Mesothelial cell of epicardium (in vitro differentiated cells): ENCODE results near the gene LYZL2. TPM values are rescaled to one million over a fixed set of nuclear protein-coding genes. Genes with fewer than 3 reads are reported as not detected.

ENCODE experiments used
- DNase-seq, 2 experiments: peaks; one replicate each; pipeline ENCODE4 v3.0.0; 2021; ENCODE audit warnings: low spot score in 2 of 2; ENCODE audit not compliant: unreplicated experiment in 2 of 2
- H3K27ac Mint-ChIP-seq: 2 replicates; pipeline ENCODE4 v1.8.0; 2021; ENCODE audit warnings: mixed read lengths
- H3K27me3 Mint-ChIP-seq: 2 replicates; pipeline ENCODE4 v1.8.0; 2021; ENCODE audit warnings: low read depth, mixed read lengths
- H3K36me3 Mint-ChIP-seq: 2 replicates; pipeline ENCODE4 v1.8.0; 2021; ENCODE audit warnings: mixed read lengths
- H3K4me1 Mint-ChIP-seq: 2 replicates; pipeline ENCODE4 v1.8.0; 2021; ENCODE audit warnings: mixed read lengths
- H3K4me3 Mint-ChIP-seq: 2 replicates; pipeline ENCODE4 v1.8.0; 2021; ENCODE audit warnings: mild to moderate bottlenecking, moderate library complexity, mixed read lengths
- H3K9me3 Mint-ChIP-seq: 2 replicates; pipeline ENCODE4 v1.8.0; 2021; ENCODE audit warnings: mixed read lengths
- total RNA-seq: library from RNA; stranded (reverse); gene quantifications from 3 replicates; pipeline ENCODE4 v1.2.1, GENCODE V29; 2021
- TF ChIP-seq, protein P1 (sequence below): fragments of 200-600 bp; sonication (generic); IDR thresholded peaks from one replicate; pipeline ENCODE4 v1.5.0; 2021; ENCODE audit warnings: antibody characterized with exemption; ENCODE audit not compliant: unreplicated experiment

The LYZL2 gene
- total RNA-seq, 1 donor from 2014 or later: not detected

DNA sequence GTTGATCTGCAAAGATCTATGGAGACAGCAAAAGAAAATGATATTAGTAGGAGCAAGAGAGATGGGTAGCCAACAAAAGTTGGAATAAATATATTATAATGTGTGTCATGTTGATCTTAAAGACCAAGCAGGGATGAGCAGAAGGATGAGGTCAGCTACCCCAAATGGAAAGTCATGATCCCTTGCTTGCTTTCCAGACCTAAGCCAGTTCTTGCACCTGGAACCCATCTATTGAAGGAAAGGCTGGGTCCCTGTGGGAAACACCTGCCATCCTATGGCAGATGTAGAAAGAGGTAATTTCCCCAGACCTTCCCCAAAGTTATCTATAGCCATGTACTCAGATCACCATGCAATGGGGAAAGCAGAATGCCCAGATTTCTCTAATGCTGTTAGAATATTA is 52.5 kb downstream of the LYZL2 start:
- DNase-seq: no peak
- Mint-ChIP-seq H3K27me3 (peaks cover 5% of the 10 kb centered on the region), H3K4me1 (peaks cover 10% of the 10 kb centered on the region), H3K4me3 (no peak overlapping the region), H3K27ac (no peak overlapping the region), H3K36me3 (no peaks in the 10 kb centered on the region), H3K9me3 (no peaks in the 10 kb centered on the region)
- TF ChIP-seq, protein P1, sequence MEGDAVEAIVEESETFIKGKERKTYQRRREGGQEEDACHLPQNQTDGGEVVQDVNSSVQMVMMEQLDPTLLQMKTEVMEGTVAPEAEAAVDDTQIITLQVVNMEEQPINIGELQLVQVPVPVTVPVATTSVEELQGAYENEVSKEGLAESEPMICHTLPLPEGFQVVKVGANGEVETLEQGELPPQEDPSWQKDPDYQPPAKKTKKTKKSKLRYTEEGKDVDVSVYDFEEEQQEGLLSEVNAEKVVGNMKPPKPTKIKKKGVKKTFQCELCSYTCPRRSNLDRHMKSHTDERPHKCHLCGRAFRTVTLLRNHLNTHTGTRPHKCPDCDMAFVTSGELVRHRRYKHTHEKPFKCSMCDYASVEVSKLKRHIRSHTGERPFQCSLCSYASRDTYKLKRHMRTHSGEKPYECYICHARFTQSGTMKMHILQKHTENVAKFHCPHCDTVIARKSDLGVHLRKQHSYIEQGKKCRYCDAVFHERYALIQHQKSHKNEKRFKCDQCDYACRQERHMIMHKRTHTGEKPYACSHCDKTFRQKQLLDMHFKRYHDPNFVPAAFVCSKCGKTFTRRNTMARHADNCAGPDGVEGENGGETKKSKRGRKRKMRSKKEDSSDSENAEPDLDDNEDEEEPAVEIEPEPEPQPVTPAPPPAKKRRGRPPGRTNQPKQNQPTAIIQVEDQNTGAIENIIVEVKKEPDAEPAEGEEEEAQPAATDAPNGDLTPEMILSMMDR: no peak

DNA sequence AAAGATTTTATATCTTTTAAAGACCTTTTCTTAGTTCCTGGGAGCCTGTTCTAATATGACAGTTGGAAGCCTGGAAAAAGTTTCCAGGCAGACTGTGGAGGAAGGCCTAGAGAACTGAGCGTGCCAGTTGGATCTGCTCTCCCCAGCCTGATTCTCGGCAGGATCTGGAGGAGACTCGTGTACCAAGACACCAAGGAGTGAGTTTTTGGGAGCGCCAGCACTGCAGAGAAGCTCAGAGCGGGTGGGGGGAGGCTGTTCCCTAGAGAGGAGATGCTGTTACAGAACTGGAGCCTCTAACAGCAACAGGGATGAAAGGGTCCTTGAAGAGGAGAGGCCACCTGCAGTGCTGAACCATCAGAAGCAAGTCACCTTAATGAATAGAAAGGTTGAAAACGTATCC is 52.9 kb downstream of the LYZL2 start:
- Mint-ChIP-seq H3K36me3 (no peaks in the 10 kb centered on the region), H3K4me3 (no peak overlapping the region), H3K9me3 (no peaks in the 10 kb centered on the region), H3K4me1 (peaks cover 10% of the 10 kb centered on the region), H3K27ac (no peak overlapping the region), H3K27me3 (peaks cover 5% of the 10 kb centered on the region)
- TF ChIP-seq, protein P1: no peak
- DNase-seq: no peak

DNA sequence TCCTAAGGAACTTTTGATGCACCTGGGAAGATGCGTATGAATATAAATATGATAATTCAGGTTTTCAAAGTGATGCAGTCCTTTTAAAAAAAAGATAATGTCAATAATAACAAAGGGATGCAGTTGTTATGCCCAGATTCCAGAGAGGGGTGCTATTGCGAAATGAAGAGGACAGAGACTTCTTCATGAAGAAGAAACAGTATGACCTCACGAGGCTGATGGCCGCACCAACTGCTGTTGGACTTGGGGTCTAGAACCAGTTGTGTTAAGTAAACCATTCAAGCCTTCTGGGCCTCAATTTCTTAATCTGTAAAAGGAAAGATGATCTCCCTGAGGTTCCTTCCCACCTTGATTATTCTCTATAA is 55.1 kb downstream of the LYZL2 start:
- Mint-ChIP-seq H3K9me3 (peaks cover 14% of the 10 kb centered on the region), H3K27me3 (peaks cover 2% of the 10 kb centered on the region), H3K4me3 (no peak overlapping the region), H3K36me3 (no peaks in the 10 kb centered on the region), H3K27ac (no peak overlapping the region), H3K4me1 (peaks cover 5% of the 10 kb centered on the region)
- DNase-seq: no peak
- TF ChIP-seq, protein P1: no peak

DNA sequence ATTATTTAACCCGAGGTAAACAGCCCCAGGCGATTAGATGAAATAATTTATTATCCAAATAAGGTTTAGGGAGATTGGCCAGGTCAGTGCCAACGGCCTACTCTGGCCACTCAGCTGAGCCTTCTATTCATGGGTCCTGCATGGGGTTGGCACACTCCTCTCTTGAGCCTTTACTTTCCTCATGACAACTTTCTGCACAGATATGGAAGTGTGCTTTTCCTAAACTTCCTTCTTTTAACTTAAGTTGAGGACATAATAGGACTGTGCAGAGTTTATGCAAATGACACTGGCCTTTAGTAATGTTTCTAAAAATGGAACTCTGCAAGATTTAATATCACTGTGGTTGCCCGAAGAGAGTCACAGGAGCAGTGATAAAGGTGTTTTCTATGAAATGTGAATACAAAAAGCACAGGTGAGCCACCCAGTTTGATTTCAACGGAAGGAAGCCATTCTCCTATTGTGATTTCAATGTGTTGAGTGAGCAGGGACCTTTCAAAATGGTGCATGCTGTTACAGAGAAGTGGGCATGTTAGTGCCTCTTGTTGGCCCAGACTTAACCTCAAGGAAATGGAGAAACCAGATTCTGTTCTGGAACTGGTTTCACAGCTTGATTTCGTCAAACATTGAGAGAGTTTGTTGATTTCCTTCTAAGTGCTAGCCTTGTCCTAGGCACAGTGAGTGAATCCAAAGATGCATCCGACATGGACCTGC is 55.7 kb downstream of the LYZL2 start:
- DNase-seq: no peak
- Mint-ChIP-seq H3K27ac (no peak overlapping the region), H3K4me1 (no peaks in the 10 kb centered on the region), H3K4me3 (no peak overlapping the region), H3K9me3 (peaks cover 14% of the 10 kb centered on the region), H3K36me3 (no peaks in the 10 kb centered on the region), H3K27me3 (peaks cover 2% of the 10 kb centered on the region)
- TF ChIP-seq, protein P1: no peak

DNA sequence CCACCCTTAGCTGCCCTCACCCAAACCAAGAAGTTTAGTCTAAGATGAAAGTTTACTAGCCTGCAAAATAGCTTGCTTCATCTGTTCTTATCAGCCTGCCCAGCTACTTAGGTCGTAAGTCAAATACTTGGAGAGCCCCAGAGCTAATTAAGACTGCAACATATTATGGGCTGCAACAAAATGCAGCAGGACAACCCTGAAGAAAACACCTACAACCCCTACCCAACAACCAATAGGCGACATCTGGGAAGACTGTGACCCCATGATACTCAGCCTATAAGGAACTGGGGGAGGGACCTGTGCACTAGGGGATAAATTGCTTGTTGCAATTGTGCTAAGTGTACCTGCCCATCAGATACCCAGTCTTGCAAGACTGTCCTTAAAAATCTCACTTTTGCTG is 64.1 kb downstream of the LYZL2 start:
- TF ChIP-seq, protein P1: no peak
- Mint-ChIP-seq H3K27me3 (no peaks in the 10 kb centered on the region), H3K4me1 (no peaks in the 10 kb centered on the region), H3K27ac (no peak overlapping the region), H3K4me3 (no peak overlapping the region), H3K9me3 (peaks cover 17% of the 10 kb centered on the region), H3K36me3 (no peaks in the 10 kb centered on the region)
- DNase-seq: no peak
